GM23248 (cell line): ENCODE results near the gene P2RX7.

Source experiments
- EZH2 ChIP-seq: fragments of 200-600 bp; sonication (generic); IDR thresholded peaks from 2 replicates; pipeline ENCODE4 v1.6.1; 2018; ENCODE audit warnings: antibody characterized with exemption, mild to moderate bottlenecking; ENCODE audit not compliant: insufficient read depth, poor library complexity, severe bottlenecking
- EZH2phosphoT487 ChIP-seq: fragments of 200-600 bp; sonication (generic); IDR thresholded peaks from 2 replicates; pipeline ENCODE4 v1.6.1; 2018; ENCODE audit warnings: antibody characterized with exemption, moderate library complexity, mild to moderate bottlenecking, low read depth; ENCODE audit not compliant: insufficient read depth

- TF ChIP-seq EZH2 = no peak
- TF ChIP-seq EZH2phosphoT487 = no peak
These were observed 72.8 kb downstream of the P2RX7 start for GRCh38 chr12:121205491-121205890.
